SH-SY5Y (cell line): Measurements from ENCODE around the gene RNF225.

Experiments used
- GATA2 ChIP-seq: IDR thresholded peaks from 2 replicates; pipeline ENCODE4 v1.6.1; 2011; ENCODE audit warnings: mild to moderate bottlenecking, low read depth, low read length
- GATA3 ChIP-seq: IDR thresholded peaks from 2 replicates; pipeline ENCODE4 v1.6.1; 2011; ENCODE audit warnings: low read depth, mild to moderate bottlenecking, low read length, moderate library complexity

DNA sequence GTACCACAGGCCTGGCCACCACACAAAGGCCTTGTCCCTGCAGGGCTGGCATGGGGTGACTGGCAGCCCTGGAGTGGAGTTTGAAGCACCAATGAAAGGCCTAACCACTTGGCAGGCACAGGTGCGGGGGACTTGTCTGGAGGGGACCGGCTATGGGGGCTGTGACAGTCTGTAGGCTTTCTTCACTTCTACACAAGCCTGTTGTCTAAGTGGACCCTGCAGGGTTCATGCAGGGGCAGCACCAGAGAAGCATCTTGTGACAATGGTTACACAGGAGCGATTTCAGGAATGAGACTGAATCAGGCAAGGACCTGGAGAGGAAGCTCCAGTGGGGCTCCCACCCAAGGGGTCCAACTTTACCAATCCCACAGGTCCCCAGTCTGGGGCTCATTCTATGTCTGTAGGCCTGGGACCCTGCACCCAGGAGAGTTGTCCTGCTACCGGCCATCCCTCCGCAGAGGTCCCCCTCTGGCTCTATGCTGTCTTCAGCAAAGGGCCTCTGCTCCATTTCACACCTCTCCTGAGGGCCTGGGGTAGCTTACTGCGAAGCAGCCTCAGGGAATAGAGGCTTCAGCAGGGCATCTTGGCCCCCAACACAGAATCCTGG lies 12.4 kb upstream of the RNF225 start:
- TF ChIP-seq GATA3 (no peak), GATA2 (no peak)
